ENCODE measurements around the gene OVAAL.

DNA sequence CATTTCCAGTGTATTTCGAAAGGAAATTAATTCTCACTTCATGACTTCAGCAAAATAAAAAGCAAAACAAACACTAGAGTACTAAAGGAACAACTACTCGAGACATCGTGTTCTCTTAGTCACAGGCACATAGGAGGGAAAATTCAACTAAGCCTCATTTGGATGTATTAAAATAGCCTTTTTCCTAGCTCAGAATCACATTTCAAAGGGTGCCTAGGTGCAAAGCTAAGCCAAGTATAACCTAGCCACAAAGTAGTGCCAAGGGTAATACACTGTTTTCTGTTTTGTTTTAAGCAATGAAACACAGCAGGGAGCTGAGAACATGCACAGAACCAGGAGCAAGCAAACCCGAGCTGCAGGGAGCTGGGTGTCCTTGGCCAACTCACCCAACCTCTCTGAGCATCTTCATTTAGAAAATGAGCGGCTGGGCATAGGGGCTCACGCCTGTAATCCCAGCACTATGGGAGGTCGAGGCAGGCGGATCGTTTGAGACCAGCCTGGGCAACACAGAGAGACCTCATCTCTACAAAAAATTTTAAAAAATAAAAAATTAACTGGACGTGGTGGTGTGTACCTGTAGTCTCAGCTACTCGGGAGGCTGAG is 29.8 kb upstream of the OVAAL start:
- TF ChIP-seq SP1 (IDR thresholded peaks at IDR 0.05; ENCODE audit: low read depth, low read length) (no peak), RFX5 (IDR thresholded peaks at IDR 0.05; ENCODE audit: low read depth, low read length) (no peak), ZZZ3 (IDR thresholded peaks at IDR 0.05; ENCODE audit: control insufficient read depth, insufficient read length, low read depth) (no peak), RAD21 (IDR thresholded peaks at IDR 0.05; ENCODE audit: insufficient read depth, low read depth, low read length) (no peak), HDAC2 (IDR thresholded peaks at IDR 0.05) (no peak), SUZ12 (IDR thresholded peaks at IDR 0.05; ENCODE audit: unreplicated experiment) (no peak), SIX5 (IDR thresholded peaks at IDR 0.05; ENCODE audit: low read depth, low read length, severe bottlenecking) (no peak)
- TF ChIP-seq, protein P1, sequence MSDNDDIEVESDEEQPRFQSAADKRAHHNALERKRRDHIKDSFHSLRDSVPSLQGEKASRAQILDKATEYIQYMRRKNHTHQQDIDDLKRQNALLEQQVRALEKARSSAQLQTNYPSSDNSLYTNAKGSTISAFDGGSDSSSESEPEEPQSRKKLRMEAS (IDR thresholded peaks at IDR 0.05; ENCODE audit: low read depth, low read length) = no peak
- TF ChIP-seq, protein P2, sequence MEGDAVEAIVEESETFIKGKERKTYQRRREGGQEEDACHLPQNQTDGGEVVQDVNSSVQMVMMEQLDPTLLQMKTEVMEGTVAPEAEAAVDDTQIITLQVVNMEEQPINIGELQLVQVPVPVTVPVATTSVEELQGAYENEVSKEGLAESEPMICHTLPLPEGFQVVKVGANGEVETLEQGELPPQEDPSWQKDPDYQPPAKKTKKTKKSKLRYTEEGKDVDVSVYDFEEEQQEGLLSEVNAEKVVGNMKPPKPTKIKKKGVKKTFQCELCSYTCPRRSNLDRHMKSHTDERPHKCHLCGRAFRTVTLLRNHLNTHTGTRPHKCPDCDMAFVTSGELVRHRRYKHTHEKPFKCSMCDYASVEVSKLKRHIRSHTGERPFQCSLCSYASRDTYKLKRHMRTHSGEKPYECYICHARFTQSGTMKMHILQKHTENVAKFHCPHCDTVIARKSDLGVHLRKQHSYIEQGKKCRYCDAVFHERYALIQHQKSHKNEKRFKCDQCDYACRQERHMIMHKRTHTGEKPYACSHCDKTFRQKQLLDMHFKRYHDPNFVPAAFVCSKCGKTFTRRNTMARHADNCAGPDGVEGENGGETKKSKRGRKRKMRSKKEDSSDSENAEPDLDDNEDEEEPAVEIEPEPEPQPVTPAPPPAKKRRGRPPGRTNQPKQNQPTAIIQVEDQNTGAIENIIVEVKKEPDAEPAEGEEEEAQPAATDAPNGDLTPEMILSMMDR (IDR thresholded peaks at IDR 0.05 in 2 of 3, conservative IDR thresholded peaks at IDR 0.05 in 1 of 3; ENCODE audit: control insufficient read depth in 2 of 3, extremely low read depth in 1 of 3, insufficient read depth in 1 of 3, low read depth in 3 of 3, low read length in 3 of 3) = no peak
